Activated naive CD8-positive, alpha-beta T cell (primary cell): Measurements from ENCODE around the gene CHRNG.
A peak's percentile ranks its signal among the peaks of the same experiment; 100 is the strongest.

Source experiments
- H3K27ac Mint-ChIP-seq: one replicate; pipeline ENCODE4 v1.8.0; 2021; ENCODE audit warnings: mixed read lengths
- H3K27me3 Mint-ChIP-seq: one replicate; pipeline ENCODE4 v1.8.0; 2021; ENCODE audit warnings: mixed read lengths
- H3K36me3 Mint-ChIP-seq: one replicate; pipeline ENCODE4 v1.8.0; 2021; ENCODE audit warnings: mixed read lengths
- H3K4me1 Mint-ChIP-seq: one replicate; pipeline ENCODE4 v1.8.0; 2021; ENCODE audit warnings: low read depth, mixed read lengths
- H3K4me3 Mint-ChIP-seq: one replicate; pipeline ENCODE4 v1.8.0; 2021; ENCODE audit warnings: mild to moderate bottlenecking, mixed read lengths
- H3K9me3 Mint-ChIP-seq: one replicate; pipeline ENCODE4 v1.8.0; 2021; ENCODE audit warnings: low read depth, mixed read lengths

CHRNG gene

GRCh38 chr2:232520489-232520888, 19.0 kb upstream of the CHRNG start:
- no peaks in the 10 kb centered on the region for H3K36me3 Mint-ChIP-seq
- no peak overlapping the region for H3K27ac Mint-ChIP-seq
- H3K4me1 Mint-ChIP-seq: peaks cover 8% of the 10 kb centered on the region
- no peaks in the 10 kb centered on the region for H3K9me3 Mint-ChIP-seq
- peaks cover 12% of the 10 kb centered on the region for H3K27me3 Mint-ChIP-seq
- H3K4me3 Mint-ChIP-seq: no peak overlapping the region

GRCh38 chr2:232521098-232521497, 18.4 kb upstream of the CHRNG start:
- no peaks in the 10 kb centered on the region for H3K36me3 Mint-ChIP-seq
- peak overlapping the region; percentile 80 for H3K4me3 Mint-ChIP-seq
- peaks cover 12% of the 10 kb centered on the region for H3K27me3 Mint-ChIP-seq
- no peak overlapping the region for H3K27ac Mint-ChIP-seq
- no peaks in the 10 kb centered on the region for H3K9me3 Mint-ChIP-seq
- peaks cover 8% of the 10 kb centered on the region for H3K4me1 Mint-ChIP-seq

- Mint-ChIP-seq H3K27ac (no peak overlapping the region), H3K27me3 (peaks cover 12% of the 10 kb centered on the region), H3K4me1 (peaks cover 8% of the 10 kb centered on the region), H3K36me3 (no peaks in the 10 kb centered on the region), H3K9me3 (no peaks in the 10 kb centered on the region), H3K4me3 (no peak overlapping the region)
These were observed 17.4 kb upstream of the CHRNG start for GRCh38 chr2:232521959-232522622.

GRCh38 chr2:232522623-232523401, 16.7 kb upstream of the CHRNG start:
- Mint-ChIP-seq H3K9me3 (no peaks in the 10 kb centered on the region), H3K27ac (no peak overlapping the region), H3K36me3 (no peaks in the 10 kb centered on the region), H3K27me3 (peaks cover 12% of the 10 kb centered on the region), H3K4me3 (peak overlapping the region; percentile 64), H3K4me1 (peaks cover 8% of the 10 kb centered on the region)

- Mint-ChIP-seq H3K27ac (no peak overlapping the region), H3K27me3 (peaks cover 14% of the 10 kb centered on the region)
These were observed 16.1 kb upstream of the CHRNG start for GRCh38 chr2:232523402-232523681.

GRCh38 chr2:232523682-232524597, 15.6 kb upstream of the CHRNG start:
- Mint-ChIP-seq H3K9me3 (no peaks in the 10 kb centered on the region), H3K4me1 (peaks cover 15% of the 10 kb centered on the region), H3K36me3 (no peaks in the 10 kb centered on the region), H3K27ac (no peak overlapping the region), H3K4me3 (peak overlapping the region; percentile 27), H3K27me3 (peaks cover 12% of the 10 kb centered on the region)

More at GRCh38 chr2:232523402-232523681, 16.1 kb upstream of the CHRNG start:
- no peaks in the 10 kb centered on the region for H3K36me3 Mint-ChIP-seq
- peaks cover 9% of the 10 kb centered on the region for H3K4me1 Mint-ChIP-seq
- H3K9me3 Mint-ChIP-seq: no peaks in the 10 kb centered on the region
- peak overlapping the region; percentile 64 for H3K4me3 Mint-ChIP-seq

- Mint-ChIP-seq H3K9me3 (no peaks in the 10 kb centered on the region), H3K27me3 (peaks cover 6% of the 10 kb centered on the region), H3K36me3 (no peaks in the 10 kb centered on the region), H3K27ac (no peak overlapping the region), H3K4me1 (peaks cover 19% of the 10 kb centered on the region), H3K4me3 (peak overlapping the region; percentile 27)
These were observed 14.7 kb upstream of the CHRNG start for GRCh38 chr2:232524771-232525170.

GRCh38 chr2:232525199-232525598, 14.3 kb upstream of the CHRNG start:
- no peaks in the 10 kb centered on the region for H3K36me3 Mint-ChIP-seq
- H3K27ac Mint-ChIP-seq: no peak overlapping the region
- peaks cover 6% of the 10 kb centered on the region for H3K27me3 Mint-ChIP-seq
- H3K4me3 Mint-ChIP-seq: no peak overlapping the region
- peaks cover 19% of the 10 kb centered on the region for H3K4me1 Mint-ChIP-seq
- H3K9me3 Mint-ChIP-seq: no peaks in the 10 kb centered on the region

GRCh38 chr2:232525791-232526371, 13.6 kb upstream of the CHRNG start, which contains the start of gene CHRND:
Gene CHRND (plus strand): TSS chr2:232526160. CDS start chr2:232526216, 56 bp downstream.
- no peaks in the 10 kb centered on the region for H3K9me3 Mint-ChIP-seq
- H3K27ac Mint-ChIP-seq: no peak within 1 kb of the TSS
- H3K4me1 Mint-ChIP-seq: peaks cover 19% of the 10 kb centered on the region
- no peak within 1 kb of the TSS for H3K4me3 Mint-ChIP-seq
- H3K27me3 Mint-ChIP-seq: peaks cover 6% of the 10 kb centered on the region
- no peaks in the 10 kb centered on the region for H3K36me3 Mint-ChIP-seq

GRCh38 chr2:232526372-232526941, 13.0 kb upstream of the CHRNG start:
- H3K36me3 Mint-ChIP-seq: no peaks in the 10 kb centered on the region
- H3K27me3 Mint-ChIP-seq: peaks cover 5% of the 10 kb centered on the region
- no peak overlapping the region for H3K4me3 Mint-ChIP-seq
- peaks cover 18% of the 10 kb centered on the region for H3K4me1 Mint-ChIP-seq
- H3K9me3 Mint-ChIP-seq: no peaks in the 10 kb centered on the region
- no peak overlapping the region for H3K27ac Mint-ChIP-seq

- Mint-ChIP-seq H3K27me3 (peaks cover 4% of the 10 kb centered on the region), H3K9me3 (no peaks in the 10 kb centered on the region), H3K4me3 (no peak overlapping the region), H3K36me3 (no peaks in the 10 kb centered on the region), H3K4me1 (peaks cover 17% of the 10 kb centered on the region), H3K27ac (no peak overlapping the region)
These were observed 11.5 kb upstream of the CHRNG start for GRCh38 chr2:232527905-232528470.

- Mint-ChIP-seq H3K27me3 (peaks cover 4% of the 10 kb centered on the region), H3K4me1 (peaks cover 13% of the 10 kb centered on the region), H3K9me3 (no peaks in the 10 kb centered on the region), H3K27ac (peak overlapping the region; percentile 22), H3K4me3 (peak overlapping the region; percentile 27), H3K36me3 (no peaks in the 10 kb centered on the region)
These were observed 10.6 kb upstream of the CHRNG start for GRCh38 chr2:232528746-232529460.

GRCh38 chr2:232529806-232530547, 9.5 kb upstream of the CHRNG start:
- Mint-ChIP-seq H3K4me1 (peaks cover 12% of the 10 kb centered on the region), H3K27me3 (peaks cover 2% of the 10 kb centered on the region), H3K9me3 (no peaks in the 10 kb centered on the region), H3K4me3 (no peak overlapping the region), H3K36me3 (no peaks in the 10 kb centered on the region), H3K27ac (no peak overlapping the region)
